GM10847 (cell line): ENCODE results near the gene PHACTR3.

Experiments
- POLR2A ChIP-seq: IDR thresholded peaks from 2 replicates; pipeline ENCODE4 v1.6.1; 2011; ENCODE audit not compliant: insufficient read length; ENCODE audit errors: extremely low read depth

The PHACTR3 gene

DNA sequence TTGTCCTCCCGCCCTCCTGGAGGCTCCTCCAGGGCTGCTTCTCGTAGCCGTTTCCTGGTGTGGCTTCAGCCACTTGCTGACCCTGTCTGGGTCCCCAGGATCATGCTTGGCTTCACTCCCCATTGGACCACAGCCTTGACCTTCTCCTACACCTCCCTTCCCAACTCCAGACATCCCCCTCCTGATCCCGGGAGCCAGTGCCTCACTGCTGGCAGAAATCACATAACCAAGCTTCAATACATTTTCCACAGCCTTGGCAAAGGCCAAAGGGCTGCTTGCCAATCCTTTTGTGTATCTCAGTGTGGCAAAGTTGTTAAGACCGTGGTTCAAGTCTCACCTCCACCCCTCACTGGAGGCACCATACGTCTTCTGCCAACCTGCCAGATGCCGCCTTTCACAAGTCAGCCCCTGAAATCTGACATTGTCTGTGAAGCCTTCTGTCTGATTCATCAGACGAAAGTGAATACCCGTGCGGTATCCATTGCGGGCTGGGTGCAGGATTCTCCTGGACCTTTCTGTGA, 60.1 kb downstream of the PHACTR3 start:
- no peak for TF ChIP-seq POLR2A

DNA sequence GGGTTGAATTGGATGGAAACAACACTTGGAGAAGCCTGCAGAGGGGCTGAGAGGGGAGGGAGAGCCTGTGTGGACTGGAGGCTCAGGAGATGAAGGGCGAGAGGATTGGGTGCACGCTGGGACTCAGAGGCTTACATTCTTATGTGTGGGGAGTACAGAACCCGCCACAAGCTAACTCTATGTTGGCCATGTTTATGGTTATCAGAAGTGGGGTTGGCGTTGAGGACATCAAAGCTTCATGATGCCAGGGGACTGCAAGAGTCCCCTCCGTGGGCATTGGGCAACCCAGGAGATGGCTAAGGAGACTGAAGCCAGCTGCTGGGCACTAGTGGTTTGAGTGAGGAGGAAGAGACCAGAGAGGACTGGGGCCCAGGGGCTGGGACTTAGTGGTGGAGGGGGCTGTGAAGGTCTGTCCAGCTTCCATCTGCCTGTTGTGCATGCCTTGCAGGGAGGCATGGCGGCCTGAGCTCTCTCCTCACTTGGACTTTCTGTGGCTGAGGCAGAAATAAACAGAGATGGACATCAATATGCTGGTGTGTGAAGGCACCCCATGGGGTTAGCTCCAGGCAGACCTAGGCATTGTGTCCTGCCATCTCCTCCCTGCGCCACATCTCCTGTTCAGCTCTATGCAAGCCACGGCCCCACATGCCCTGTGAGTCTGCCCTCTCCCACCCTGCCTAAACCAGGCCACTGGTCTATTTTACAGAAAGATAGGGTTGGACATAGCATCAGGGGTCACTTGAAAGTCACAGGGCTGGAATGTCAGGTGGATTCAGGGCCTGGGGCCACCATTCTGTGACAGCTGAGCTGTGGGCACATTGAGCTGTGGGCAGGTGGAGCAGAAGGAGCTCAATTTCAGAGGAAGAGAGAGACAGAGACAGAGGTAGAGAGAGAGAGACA, 61.6 kb downstream of the PHACTR3 start:
- TF ChIP-seq POLR2A: no peak

DNA sequence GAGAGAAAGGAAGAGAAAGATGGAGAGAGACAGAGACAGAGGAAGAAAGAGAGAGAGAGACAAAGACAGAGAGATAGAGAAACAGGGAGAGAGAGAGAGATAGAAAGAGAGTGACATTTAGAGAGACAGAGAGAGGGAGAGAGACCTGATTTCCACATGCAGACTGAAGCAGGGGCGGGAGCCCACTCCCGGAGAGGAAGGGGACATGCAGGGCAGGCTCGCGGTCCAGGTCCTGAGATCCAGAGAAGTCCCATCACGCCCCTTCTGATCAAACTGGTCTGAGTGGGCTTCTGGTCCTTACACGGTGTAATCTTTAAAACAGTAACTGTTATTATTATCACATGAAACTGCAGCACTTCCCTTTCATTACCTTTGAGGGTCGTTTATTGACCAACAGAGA, 62.2 kb downstream of the PHACTR3 start:
- no peak for TF ChIP-seq POLR2A

DNA sequence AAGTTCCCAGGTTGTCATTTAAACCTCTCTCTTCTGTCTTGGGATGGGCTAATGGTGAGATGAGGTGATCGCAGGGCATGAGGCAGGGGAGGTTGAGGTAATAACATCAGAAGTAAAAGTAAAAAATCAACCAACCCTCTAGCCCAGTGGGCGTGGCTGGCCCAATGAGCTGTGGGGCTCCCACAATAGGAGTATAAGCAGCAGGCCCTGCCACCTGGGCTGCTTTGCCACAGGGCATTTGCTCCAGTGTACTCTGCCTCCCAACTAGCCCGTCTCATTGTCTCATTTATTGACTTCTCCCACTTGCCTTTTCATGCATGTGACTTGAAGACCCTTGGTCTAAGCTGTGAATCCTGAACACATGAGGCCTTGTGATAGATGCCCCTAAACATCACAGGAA, 62.8 kb downstream of the PHACTR3 start:
- TF ChIP-seq POLR2A: no peak

DNA sequence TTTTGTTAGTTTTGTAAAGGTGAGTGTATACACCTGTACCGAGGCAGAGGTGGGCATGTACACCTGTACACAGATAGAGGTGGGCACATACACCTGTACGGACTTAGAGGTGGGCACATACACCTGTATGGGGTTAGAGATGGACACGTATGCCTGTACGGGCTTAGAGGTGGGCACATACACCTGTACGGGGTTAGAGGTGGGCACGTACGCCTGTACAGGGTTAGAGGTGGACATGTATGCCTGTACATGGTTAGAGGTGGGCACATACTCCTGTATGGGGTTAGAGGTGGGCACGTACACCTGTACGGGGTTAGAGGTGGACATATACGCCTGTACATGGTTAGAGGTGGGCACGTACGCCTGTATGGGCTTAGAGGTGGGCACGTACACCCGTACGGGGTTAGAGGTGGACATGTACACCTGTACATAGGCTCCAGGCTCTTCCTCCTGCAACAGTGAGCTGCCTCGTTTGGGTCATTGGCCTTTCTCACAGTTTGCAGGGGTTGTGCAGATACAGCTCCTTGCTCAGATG, 63.7 kb downstream of the PHACTR3 start:
- no peak for TF ChIP-seq POLR2A

DNA sequence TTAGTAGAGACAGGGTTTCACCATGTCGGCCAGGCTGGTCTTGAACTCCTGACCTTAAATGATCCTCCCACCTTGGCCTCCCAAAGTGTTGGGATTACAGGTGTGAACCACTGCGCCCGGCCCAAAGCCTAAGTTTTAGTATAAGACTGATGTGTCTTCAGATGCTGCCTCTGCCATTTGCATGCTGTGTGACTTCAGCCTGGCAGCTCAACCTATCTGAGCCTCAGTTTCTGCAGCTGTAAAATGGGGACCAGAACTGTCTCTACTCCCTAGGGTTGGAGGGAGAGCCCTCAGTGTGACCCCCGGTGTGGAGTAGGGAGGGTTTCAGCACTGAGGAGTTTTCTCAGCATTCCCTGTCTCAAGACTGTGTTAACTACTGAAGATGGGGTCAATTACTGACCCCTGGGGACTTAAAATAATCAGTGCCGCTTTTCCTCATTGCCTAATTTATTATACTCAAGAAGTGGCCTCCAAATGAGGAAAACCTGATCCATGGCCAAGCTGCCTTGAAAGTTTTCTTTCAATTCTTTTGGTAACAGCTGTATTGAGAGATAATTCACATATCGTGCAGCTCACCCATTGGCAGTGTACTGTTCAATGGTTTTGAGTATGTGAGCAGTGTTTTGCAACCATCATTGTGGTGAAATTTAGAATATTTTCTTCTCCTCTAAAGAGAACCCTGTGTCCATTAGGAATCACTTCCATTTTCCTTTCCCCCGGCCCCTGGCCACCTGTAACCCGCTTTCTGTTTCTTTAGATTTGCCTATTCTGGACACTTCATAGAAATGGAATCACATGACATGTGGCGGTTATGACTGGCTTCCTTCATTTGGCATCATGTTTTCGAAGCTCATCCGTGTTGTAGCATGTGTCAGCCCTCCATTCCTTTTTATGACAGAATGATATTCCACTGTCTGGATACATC, 64.8 kb downstream of the PHACTR3 start:
- TF ChIP-seq POLR2A: no peak

DNA sequence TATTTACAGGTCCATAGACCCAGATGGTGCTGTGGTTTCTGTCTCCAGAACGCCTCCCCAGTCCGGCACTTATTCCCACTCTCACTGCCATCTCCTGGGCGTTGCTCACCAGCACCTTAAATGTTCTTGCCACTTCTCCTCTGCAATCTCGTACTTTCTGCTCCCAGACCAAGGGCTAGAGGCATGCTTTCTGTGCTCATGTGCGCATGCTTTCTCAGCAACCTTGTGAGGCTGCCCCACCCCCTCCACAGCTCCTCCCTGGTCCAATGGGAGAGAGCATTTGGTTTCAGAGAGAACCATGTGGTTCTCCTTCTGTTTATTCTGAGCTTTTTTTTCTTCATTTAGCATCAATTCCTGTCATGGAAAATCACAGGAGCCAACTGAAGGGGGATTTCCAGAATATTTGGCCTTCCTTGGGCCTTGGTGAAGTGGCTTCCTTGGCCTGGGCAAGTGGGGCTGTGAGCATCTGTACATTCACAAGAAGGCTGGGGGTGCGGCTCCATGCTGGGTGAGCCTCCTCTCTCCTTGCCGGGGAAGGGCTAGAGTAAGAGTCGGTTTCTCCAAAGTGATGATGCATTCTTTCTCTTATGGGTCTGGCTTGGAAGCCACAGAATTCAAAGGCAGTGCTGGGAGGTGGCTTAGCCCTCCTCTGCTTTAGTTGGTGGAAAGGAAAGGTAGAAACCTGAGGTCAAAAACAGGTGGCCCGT, 66.6 kb downstream of the PHACTR3 start:
- no peak for TF ChIP-seq POLR2A

DNA sequence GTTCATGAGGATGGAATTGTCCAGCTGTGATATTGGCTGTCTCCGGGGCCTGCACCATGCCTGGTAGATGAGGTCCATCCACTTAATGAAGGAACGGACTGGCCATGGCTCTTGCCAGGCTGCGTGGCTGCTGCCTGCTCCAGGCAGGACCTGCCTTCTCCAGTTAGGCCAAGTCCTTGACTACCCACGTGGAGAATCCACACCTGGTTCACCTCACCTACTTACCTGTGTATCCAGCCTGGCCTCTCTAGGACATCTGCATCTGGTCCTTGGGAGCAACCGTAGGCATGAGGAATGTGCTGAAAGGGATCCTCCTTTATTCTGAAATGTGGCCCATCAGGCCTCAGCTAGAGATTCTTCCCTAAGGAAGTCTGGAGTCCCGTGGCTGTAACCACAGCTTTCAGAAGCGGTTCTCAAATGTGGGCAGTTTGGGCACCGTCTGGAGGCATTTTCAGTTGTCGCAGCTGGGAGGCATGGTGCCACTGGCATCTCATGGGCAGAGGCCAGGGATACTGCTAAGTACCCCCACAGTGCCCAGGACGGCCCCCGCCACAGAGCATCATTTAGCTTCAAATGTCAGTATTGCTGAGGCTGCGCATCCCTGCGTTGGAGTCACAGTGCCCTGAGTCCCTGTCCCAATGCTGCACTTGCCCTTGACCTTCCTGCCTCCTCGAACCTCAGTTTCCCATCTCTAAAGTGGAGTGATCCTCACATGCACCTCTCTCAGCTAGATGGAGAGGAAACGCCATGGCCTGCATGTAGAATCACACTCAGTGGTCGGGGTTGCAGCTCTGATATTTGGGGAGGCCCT, 67.5 kb downstream of the PHACTR3 start:
- TF ChIP-seq POLR2A: no peak

DNA sequence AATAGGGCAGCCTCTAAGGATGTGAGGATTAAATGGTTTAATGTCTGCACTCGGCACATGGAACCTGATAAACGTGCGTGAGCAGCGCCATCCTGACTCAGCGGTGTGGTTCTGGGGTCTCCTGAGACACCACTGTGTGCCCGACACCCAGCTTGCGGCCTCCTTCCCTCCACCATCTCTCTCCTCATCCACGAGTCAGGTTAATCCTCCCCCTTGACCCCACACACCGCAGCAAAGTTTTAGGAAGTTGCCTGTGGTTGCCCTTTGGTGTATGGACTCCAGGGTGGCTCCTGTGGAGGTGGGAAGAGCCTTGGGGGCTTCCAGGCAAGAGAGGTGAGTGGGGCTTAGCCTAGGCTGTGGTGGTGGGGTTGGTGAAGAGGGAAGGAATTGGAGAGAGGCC, 68.2 kb downstream of the PHACTR3 start:
- TF ChIP-seq POLR2A: no peak

DNA sequence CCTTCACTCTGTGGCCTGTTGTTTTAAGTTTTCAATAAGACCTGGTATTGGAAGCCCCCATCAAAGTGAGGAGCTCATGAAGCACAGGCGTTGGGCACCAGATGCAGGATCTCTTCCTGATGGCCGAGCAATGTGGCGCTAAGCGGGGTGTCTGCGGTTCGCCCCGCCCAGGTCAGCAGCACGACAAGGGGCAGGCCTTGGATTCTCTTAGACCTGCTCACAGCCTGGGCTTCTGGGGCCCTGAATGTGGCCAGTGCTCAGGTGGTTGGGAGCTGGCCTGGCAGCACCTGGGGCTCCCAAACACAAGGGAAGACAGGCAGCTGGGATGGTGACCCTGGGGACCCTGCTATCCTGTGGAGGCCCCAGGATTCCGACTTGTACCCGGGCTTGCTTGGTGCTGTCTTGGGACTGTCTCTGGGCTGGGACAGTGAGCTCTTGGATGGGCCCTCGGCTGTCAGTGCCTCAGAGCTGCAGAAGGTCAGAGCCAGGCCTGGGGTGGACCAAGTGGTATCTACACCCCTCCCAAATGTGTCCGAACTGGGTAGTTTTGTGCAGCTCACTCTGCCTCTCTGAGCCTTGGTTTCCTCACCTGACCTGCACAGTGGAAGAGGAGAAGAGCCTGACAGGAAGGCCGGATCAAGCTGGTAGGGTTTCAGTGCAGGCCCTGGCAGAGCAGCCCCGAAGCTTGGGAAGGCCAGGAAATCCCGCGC, 69.1 kb downstream of the PHACTR3 start:
- TF ChIP-seq POLR2A: no peak

DNA sequence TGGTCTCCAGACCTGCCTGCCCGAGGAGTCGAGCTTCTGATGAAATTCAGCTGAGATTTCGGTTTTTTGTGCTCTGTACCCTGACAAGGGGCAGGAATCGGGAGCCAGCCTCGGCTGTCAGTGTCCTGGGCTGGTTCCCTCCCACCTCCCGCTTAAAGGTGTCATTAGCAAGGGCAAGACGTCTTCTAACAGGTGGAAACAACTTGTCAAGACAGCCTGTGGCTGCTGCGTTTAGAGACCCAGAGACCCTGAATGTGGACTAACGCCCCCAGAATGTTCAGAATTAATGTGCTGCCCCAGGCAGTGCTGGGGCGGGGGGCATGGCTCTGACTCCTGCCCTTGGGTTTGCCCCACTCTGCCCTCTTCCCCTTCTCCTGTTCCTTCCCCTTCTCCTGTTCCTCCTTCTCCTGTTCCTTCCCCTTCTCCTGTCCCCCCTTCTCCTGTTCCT, 69.7 kb downstream of the PHACTR3 start:
- TF ChIP-seq POLR2A: no peak

DNA sequence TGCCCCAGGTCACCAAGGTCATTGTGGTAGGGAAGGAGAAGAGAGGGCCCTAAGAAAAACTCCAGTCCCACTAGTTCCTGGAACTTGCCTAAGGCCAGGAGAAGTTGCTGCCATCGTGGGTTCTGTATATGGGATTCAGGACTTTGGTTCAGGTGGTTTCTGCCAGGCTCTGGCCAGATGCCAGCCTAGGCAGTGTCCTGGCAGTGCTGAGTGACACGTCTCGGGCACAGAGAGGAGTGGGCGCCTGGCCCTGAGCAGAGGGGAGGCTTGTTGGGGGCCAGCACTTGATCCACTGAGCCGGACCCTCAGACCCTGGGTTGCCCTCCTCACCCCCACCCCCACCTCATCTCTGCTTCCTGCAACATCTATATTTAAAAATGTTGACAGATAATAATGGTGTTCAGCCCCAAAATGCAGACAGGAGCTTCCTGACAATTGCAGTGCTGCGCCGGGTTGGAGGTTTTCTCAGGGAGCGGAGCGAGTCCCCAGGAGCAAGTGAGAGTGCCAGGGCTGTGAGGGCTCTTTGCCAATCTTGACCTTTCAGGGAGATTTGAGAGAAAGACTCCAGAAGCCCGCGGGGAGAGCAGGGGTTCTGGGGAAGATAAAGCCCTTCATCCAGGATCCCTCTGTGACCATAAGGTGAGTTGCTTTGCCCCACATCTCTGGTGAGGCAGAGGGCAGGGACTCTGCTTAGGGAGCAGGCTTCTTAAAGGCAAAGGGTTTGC, 71.9 kb downstream of the PHACTR3 start:
- no peak for TF ChIP-seq POLR2A

DNA sequence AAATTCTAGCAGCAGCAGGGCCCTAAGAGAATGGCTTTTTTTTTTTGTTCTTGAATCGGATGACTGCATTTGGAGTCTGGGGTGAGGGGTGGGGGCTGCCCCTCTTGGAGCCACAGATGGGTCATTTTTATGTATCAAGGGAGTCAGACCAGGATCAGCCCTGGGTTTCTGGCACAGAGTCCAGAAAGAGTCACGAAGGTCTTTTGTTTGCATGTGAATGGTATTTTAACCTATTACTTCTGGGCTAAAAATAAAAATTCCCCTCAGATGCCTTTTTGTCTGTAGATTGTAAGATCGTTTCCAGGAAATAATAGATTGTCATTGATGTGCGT, 72.5 kb downstream of the PHACTR3 start:
- TF ChIP-seq POLR2A: no peak
